Cardiac muscle cell (in vitro differentiated cells and primary cell): ENCODE results near the gene RASSF5. TPM values are rescaled to one million over a fixed set of nuclear protein-coding genes. Genes with fewer than 3 reads are reported as not detected.

Experiments
- DNase-seq, 2 donors: peaks; one replicate each; pipeline versions ENCODE4 v3.0.0 to v3.0.0-alpha.2; 2010 to 2017; ENCODE audit warnings: low read depth in 1 of 2, low spot score in 1 of 2
- H3K27ac ChIP-seq: fragments of 200-600 bp; sonication (generic); 2 replicates; pipeline ENCODE4 v1.5.1; 2016
- H3K27me3 ChIP-seq: fragments of 200-600 bp; sonication (generic); 2 replicates; pipeline ENCODE4 v1.6.0; 2016; ENCODE audit warnings: control low read depth
- H3K36me3 ChIP-seq: fragments of 200-600 bp; sonication (generic); 2 replicates; pipeline ENCODE4 v1.5.1; 2016; ENCODE audit warnings: control low read depth
- H3K4me1 ChIP-seq: fragments of 200-600 bp; sonication (generic); 2 replicates; pipeline ENCODE4 v1.8.1; 2017; ENCODE audit warnings: low read depth, mild to moderate bottlenecking, mixed run types
- H3K4me3 ChIP-seq: fragments of 200-600 bp; sonication (generic); 2 replicates; pipeline ENCODE4 v1.5.1; 2016; ENCODE audit warnings: mild to moderate bottlenecking
- H3K9me3 ChIP-seq: fragments of 200-600 bp; sonication (generic); 2 replicates; pipeline ENCODE4 v1.5.1; 2017; ENCODE audit warnings: low read depth, mild to moderate bottlenecking, control low read depth
- polyA plus RNA-seq: library from polyadenylated mRNA; unstranded; fragments of >200 nt; fragmentation: Nextera tagmentation; extraction: Ambion mirVana; gene quantifications from 2 replicates; pipeline ENCODE4 v1.2.1, GENCODE V29; 2016
- total RNA-seq: library from RNA; depleted of rRNA; stranded (reverse); fragments of >200 nt; gene quantifications from 2 replicates; pipeline ENCODE4 v1.2.3, GENCODE V29; 2016
- TF ChIP-seq, protein P1 (sequence below): IDR thresholded peaks from 2 replicates; pipeline ENCODE4 v1.5.1; 2012; ENCODE audit warnings: low read depth, mild to moderate bottlenecking, low read length

The RASSF5 gene
- total and polyA plus RNA-seq, 2 experiments from 2014 or later: 40.9 to 50.7 TPM

DNA sequence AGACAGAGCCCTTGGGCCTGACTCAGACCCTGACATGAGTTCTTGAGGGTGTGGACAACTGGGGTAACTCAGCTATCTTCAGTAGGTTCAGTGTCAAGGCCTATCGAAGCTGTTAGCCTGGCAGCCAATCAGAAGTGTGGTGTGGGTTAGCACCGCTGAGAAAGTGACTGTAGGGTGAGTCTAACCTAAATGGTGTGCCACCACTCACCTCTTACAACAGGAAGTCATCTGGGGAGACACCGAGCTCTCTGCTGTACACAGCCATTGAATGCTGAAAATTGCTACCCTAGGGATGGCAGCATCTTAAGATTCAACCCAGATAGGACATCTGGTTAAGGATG, 44.6 kb downstream of the RASSF5 start:
- DNase-seq: no peak
- Histone ChIP-seq H3K4me1 (peaks cover 34% of the 10 kb centered on the region), H3K27me3 (no peaks in the 10 kb centered on the region), H3K27ac (no peak overlapping the region), H3K9me3 (no peaks in the 10 kb centered on the region), H3K4me3 (no peak overlapping the region), H3K36me3 (no peaks in the 10 kb centered on the region)
- TF ChIP-seq, protein P1, sequence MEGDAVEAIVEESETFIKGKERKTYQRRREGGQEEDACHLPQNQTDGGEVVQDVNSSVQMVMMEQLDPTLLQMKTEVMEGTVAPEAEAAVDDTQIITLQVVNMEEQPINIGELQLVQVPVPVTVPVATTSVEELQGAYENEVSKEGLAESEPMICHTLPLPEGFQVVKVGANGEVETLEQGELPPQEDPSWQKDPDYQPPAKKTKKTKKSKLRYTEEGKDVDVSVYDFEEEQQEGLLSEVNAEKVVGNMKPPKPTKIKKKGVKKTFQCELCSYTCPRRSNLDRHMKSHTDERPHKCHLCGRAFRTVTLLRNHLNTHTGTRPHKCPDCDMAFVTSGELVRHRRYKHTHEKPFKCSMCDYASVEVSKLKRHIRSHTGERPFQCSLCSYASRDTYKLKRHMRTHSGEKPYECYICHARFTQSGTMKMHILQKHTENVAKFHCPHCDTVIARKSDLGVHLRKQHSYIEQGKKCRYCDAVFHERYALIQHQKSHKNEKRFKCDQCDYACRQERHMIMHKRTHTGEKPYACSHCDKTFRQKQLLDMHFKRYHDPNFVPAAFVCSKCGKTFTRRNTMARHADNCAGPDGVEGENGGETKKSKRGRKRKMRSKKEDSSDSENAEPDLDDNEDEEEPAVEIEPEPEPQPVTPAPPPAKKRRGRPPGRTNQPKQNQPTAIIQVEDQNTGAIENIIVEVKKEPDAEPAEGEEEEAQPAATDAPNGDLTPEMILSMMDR: no peak

DNA sequence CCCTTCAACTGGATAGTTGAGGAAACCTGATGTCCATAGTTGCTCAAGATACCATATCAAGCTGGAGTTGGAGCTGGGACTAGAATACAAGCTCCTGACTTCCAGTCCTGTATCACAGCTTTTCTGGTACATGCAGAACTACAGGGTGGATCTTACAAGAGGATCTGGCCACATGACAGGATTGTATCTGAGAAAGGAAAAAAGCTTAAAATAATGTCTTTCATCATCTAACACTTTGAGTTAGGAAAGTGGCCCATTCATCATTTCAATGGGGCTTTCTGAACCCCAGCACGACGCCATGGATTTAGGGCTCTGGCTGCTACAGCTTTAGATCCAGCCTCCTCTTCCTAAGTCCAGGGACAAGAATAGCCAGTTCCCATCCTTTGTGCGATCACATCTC, 46.9 kb downstream of the RASSF5 start:
- TF ChIP-seq, protein P1: no peak
- H3K4me1 ChIP-seq: peaks cover 55% of the 10 kb centered on the region
- no peak overlapping the region for H3K4me3 ChIP-seq
- peak in 1 of 2 donors; percentile 15 for DNase-seq
- no peaks in the 10 kb centered on the region for H3K9me3 ChIP-seq
- H3K36me3 ChIP-seq: no peaks in the 10 kb centered on the region
- no peaks in the 10 kb centered on the region for H3K27me3 ChIP-seq
- peak overlapping the region; percentile 84 for H3K27ac ChIP-seq

DNA sequence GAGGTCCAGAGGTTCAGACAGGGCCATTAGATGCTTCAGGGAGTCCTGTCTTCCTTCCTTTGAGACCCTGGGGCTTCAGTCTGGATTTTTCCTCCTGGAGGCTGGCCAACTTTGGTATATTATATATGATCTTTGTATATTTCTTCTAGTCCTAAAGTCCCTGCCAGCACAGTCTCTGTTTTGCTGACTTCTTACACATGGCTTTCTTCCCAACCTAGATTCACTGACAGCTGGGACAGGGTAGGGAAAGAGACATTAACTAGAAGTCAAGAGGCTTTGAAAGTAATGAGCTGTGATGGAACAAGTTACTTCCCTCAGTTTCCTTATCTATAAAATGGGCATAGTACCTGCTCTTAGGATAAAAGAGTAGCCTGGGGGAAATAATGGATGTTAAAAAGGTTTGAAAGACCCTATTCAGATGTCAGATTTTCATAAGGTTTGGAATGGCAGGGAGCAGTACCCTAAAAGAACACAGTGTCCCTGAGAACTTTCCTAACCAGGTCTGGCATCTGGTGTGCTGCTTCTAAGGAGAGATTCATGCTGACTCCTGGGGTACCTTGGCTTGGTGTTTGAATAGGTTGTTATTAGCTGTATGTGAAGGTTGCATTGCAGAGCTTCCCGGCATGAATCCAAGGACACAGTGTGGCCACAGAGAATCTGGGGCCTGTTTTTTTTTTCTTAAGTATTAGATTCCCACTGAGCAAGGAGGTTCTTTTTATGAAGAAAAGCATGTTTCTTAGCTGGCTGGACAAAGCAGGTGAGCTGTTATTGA, 47.6 kb downstream of the RASSF5 start:
- H3K27me3 ChIP-seq: no peaks in the 10 kb centered on the region
- peak overlapping the region; percentile 84 for H3K27ac ChIP-seq
- H3K9me3 ChIP-seq: no peaks in the 10 kb centered on the region
- H3K36me3 ChIP-seq: no peaks in the 10 kb centered on the region
- TF ChIP-seq, protein P1: no peak
- H3K4me1 ChIP-seq: peaks cover 62% of the 10 kb centered on the region
- no peak for DNase-seq
- H3K4me3 ChIP-seq: no peak overlapping the region

DNA sequence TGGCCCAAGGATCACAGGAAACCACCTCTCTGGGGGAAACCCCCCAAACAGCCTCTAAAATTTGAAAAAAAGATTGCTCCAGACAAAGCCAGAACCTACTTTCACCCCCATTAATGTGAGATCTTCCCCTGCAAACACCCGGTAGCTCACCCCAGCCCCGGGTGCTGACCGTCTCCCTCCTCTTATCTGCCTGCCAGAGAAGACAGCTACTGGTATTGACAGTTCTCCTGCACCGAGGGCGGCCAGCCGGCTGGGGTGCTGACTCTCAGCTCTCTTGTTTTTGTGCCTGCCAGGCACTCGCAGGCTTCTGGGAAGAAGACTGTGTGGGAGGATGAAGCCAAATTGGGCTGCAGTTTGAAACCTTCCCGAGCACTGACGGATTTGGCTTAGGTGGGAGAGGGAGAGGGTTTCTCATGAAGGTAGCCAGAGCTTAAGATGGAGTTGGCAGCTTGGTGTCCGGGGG, 48.2 kb downstream of the RASSF5 start:
- H3K4me3 ChIP-seq: no peak overlapping the region
- H3K4me1 ChIP-seq: peaks cover 68% of the 10 kb centered on the region
- no peaks in the 10 kb centered on the region for H3K36me3 ChIP-seq
- peak; percentile 43 to 69 for DNase-seq
- peak overlapping the region; percentile 84 for H3K27ac ChIP-seq
- H3K9me3 ChIP-seq: no peaks in the 10 kb centered on the region
- TF ChIP-seq, protein P1: no peak
- no peaks in the 10 kb centered on the region for H3K27me3 ChIP-seq

DNA sequence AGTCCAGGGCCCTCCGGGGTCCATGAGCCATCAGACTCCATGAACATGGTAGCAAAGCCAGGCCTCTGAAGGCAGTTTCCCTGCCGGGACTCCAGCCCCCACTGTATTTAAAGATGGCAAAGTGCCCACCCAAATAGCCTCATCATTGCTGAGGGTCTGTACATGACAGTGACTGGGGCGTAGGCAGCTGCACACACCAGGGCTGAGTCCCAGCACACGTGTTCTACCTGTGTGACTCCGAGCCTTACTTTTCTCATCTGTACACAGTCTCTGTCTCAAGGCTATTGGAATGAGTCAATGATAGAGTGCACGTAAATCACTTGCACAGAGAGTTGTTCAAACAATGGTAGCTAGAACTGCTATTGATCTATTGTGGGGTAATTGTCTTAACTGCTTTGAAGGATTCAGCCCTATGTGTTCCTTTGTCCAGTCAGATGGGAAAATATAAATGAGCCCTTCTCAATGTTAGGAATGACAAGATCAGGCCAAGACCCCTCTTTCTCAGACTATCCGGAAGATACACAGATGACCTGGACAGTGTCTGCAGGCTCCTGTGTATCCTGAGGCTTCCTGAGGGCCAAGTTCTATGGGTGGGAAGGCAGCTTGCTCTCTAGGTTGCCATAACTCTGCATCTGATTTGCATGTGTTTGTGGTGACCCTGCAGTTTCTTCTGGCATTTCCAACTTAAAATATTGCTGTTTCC, 48.9 kb downstream of the RASSF5 start:
- TF ChIP-seq, protein P1: no peak
- H3K4me1 ChIP-seq: peaks cover 73% of the 10 kb centered on the region

More for the DNA sequence above, 48.9 kb downstream of the RASSF5 start:
- no peaks in the 10 kb centered on the region for H3K9me3 ChIP-seq
- no peaks in the 10 kb centered on the region for H3K27me3 ChIP-seq
- H3K27ac ChIP-seq: peak overlapping the region; percentile 84
- DNase-seq: no peak
- H3K4me3 ChIP-seq: peak overlapping the region; percentile 51
- H3K36me3 ChIP-seq: no peaks in the 10 kb centered on the region
